Measurements from ENCODE around the gene DIPK1C.

Gene DIPK1C

GRCh38 chr18:74388227-74388626 lies 68.9 kb downstream of the DIPK1C start:
- no peak for DNase-seq (ENCODE audit: low spot score)

GRCh38 chr18:74387383-74387782 lies 69.7 kb downstream of the DIPK1C start:
- DNase-seq (ENCODE audit: low spot score) = no peak

Data from AG08395 (cell line).